Stimulated activated CD8-positive, alpha-beta memory T cell treated with anti-CD3 and anti-CD28 coated beads, Interleukin-12 subunit alpha, Interleukin-12 subunit beta, amount 100 ng/mL, for 24 hours (primary cell): ENCODE measurements around the gene DNER.
"Not testable (repeated sequence)": the region's sequence is repeated elsewhere in the genome, so short reads cannot be mapped to it uniquely, and the experiment has no call there.

Experiments
- DNase-seq: peaks from one replicate; pipeline ENCODE4 v3.0.0-alpha.2; 2020; ENCODE audit errors: extremely low read depth

Gene DNER

DNA sequence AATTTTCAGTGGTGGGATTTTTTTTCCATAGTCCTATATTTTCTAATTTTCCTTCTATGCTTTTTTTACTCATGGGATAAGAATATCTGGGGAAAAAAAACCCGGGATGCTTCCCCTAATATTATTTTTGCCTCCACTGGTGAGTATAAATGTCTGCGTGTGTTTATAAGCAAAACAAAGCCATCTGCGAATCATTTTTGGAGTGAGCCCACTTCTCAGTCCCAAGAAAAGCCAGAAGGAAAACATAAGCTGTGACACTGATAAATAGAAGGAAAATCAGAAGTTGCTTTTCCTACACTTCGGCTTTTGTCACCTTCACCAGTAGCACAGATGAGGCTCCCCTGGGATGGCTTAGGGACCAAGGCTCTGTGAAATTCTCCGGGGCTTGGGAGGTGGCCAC, 308.6 kb downstream of the DNER start:
- no peak for DNase-seq

DNA sequence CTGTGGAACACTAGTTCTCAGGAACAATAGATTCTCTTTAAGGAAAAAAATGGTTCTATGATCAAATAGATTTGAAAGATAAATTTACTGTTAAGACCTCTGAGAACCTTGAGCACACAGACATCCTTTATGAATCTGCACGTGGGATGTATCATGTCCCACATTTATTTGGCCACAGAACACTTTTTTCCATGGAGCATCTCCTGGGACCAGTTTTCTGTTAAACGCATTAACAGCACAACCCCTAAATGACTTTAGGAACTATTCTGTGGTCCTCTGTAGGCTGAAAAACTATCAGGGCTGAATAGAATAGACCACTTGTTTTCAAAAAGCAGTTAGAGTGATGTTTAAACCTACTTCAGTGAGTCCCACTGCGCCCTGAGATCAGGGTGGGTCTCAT, 311.1 kb downstream of the DNER start:
- DNase-seq: no peak

DNA sequence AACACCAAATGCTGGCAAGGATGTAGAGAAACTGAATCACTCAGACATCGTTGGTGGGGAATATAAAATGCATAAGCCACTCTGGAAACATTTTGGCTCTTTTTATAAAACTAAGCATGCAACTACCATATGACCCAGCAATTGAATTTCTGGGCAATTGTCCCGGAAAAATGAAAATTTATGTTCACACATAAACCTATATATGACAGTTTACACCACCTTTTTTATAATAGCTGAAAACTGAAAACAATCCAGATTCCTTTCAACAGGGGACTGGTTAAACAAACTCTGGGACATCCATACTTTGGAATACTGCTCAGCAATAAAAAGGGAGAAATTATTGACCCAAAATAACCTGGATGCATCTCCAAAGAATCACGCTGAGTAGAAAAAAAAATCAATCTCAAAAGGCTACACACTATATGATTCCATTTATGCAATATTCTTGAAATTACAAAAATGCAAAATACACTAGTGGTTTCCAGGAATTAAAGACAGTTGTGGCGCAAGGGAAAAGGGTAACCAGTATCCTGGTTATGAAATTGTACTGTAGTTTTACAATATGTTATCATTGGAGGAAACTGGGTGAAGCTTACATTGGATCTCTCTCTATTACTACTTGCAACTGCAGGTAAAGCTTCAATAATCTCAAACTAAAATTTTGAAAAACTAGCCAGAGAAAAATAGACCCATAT, 313.0 kb downstream of the DNER start:
- no peak for DNase-seq

DNA sequence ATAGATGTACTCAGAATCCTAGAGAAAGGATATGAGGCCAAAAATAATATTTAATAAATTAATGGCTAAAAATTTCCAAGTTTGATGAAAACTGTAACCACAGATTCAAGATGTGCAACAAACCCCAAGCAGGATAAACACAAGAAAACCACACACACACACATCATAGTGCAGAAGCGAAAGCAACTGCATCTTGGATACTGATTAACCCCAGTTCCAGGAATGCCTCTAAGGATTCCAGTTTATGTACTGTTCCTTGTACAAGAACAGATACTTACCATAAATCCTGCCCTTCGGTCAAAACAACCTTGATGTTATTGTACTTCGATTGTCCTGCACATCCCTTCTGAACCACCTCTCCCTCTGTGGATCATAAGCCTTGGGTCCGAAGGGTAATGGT, 320.4 kb downstream of the DNER start:
- DNase-seq: no peak

- DNase-seq: no peak
Measured at GRCh38 chr2:229392196-229392595, 322.2 kb downstream of the DNER start.

DNA sequence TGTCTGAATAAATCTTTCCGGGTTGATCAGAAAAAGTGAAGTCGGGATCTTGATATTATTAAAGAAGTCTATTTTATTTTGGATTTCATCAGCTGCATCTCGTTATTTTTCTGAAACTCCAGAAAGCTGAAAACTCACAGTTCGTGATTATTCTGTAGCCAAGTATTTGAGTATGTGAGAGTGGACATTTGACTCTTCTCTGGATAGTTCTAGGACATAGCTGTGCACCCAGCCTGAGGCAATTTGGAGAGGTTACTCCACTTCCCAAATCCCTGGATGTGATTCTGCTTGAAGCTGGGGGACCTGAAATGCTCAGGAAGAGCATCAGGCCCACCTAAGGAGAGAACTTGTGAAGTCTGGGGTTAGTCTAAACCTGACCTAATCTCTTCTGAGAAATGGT, 325.6 kb downstream of the DNER start:
- no peak for DNase-seq

GRCh38 chr2:229387866-229388265, 326.5 kb downstream of the DNER start:
- no peak for DNase-seq

GRCh38 chr2:229380101-229380625, 334.2 kb downstream of the DNER start:
- no peak for DNase-seq

- no peak for DNase-seq
Measured at GRCh38 chr2:229378386-229378785, 336.0 kb downstream of the DNER start.

DNA sequence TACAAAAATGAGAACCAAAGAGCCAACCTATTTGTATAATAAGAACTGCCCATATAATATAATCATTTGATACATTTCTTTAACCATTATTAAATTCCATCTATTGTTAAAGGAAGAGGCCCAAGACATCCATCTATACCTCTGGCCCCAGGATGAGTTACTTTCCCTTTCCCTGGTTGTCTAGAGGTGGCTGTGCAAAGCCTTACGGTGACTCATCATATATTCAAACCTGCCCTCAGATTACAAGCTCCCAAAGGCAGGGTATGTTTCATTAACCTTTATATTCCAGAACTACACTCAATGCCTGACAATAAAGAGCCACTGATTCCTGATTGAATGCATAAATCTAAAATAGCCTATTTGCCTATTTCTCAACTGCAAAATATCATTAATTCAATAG, 337.5 kb downstream of the DNER start:
- no peak for DNase-seq

DNA sequence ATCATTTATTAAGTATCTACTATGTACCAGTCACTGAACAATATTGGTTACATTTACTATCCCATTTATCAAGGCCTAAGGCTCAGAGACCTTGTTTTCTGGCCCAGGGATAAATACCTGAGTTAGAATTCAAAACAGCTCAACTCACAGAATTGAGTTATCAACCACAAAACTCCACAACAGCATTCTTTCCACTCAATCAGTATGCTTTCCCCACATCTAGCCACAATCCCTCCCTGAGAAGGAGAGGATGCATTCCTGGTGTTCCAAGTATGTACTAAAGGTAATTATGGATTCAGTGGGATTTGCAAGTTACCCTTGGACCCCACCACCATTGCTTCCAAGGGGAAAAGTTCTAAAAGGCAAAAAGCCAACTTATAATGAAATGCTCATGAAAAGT, 339.1 kb downstream of the DNER start:
- DNase-seq: no peak

DNA sequence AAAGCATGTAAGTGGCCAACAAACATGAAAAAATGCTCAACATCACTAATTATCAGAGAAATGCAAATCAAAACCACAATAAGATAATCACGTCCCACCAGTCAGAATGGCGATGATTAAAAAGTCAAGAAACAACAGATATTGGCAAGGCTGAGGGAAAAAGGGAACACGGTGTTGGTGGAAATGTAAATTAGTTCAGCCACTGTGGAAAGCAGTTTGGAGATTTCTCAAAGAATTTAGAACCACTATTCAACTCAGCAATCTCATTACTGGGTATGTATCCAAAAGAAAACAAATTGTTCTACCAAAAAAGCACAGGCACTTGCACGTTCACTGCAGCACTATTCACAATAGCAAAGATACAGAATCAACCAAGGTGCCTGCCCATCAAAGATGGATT, 341.0 kb downstream of the DNER start:
- not testable (repeated sequence) for DNase-seq

DNA sequence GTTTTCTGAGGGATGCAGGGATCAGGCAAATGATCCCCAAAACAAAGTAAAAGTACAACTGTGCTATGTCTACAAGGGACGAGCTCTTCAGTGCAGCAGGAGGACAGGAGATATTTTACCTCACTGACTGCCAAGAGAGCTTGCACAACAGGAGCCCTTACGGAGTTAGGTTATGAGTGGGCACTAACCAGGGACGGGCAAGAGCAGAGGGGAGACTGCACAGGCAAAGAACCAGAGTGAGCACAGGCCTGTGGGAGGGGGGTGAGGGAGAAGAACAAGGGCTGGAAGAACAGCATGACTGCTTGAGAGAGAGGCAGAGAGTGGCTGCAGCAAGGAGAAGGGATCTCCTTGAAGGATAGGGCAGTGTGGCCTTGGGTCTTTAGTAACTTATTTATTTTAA, 342.1 kb downstream of the DNER start:
- DNase-seq: no peak

GRCh38 chr2:229371086-229371485, 343.3 kb downstream of the DNER start:
- no peak for DNase-seq

DNA sequence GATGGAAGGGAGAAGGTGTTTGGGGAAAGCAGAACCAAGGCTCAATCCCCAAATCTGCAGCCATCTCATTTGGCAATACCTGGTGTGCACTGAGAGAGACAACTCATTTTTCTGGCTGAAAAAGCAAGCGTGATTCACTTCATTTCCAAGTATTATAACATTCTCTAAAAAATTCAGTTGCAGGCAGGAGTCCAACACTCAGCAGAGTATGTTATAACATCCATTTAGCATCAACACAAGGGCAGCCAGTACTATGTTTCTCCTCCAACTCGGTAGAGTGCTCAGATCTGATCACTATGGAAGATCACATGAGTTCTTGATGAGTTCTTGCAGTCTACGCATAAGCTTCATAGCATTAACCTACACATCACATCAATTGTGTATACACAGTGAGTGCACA, 343.8 kb downstream of the DNER start:
- no peak for DNase-seq

DNA sequence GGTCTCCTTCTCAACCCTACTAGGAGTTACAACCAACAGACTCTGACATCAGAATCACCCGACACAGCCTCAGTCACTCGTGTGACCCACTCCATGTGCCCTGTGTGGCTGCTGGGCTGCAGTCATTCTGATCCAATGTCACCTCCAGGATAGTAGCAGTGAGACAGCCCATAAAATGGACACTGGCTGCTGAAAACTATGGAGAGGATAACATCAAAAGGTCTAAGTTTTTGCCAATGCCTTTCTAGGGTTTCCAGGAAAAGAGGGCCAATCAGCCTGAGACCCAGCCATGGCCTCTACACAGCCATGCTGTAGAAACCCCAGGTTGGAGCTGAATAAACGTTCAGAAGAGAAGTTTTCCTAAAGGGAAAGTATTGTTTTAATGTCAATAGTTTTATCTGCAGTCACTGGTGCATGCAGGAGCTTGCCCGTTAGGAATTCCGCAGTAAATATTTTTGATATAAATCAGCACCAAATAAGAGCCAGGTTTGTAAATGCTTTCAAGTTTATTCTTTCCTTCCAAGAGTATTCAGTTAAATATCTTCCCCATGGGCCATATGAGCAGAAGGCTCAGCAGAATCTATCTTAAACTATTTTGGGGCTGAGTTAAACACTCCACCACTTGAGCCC, 351.1 kb downstream of the DNER start:
- no peak for DNase-seq

- DNase-seq: no peak
Measured at GRCh38 chr2:229350883-229351282, 363.5 kb downstream of the DNER start.

DNA sequence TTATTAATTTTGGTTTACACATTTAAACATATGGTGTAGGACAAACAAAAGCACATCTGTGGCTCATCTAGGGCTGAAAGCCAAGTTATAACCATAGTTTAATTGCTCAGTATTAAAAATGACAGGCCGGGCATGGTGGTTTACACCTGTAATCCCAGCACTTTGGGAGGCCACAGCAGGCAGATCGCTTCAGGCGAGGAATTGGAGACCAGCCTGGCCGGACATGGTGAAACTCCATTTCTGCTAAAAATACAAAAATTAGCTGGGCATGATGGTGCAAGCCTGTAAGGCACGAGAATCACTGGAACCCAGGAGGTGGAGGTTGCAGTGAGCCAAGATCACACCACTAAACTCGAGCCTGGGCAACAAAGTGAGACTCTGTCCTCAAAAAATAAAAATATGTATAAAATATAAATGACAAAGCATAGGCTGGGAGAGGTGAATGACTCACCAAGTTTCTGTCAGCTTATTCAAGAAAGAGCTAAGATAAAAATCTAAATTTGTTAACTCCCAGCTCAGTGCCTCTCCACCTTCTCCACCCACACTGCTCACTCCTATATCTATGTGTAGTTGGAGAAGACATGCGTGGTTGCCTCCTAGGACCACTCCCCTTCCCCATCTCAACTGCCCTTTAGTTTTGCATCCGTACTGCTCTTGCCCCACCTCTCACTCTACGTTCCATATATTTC, 364.1 kb downstream of the DNER start:
- no peak for DNase-seq

GRCh38 chr2:229348128-229348527, 366.2 kb downstream of the DNER start:
- DNase-seq: no peak

DNA sequence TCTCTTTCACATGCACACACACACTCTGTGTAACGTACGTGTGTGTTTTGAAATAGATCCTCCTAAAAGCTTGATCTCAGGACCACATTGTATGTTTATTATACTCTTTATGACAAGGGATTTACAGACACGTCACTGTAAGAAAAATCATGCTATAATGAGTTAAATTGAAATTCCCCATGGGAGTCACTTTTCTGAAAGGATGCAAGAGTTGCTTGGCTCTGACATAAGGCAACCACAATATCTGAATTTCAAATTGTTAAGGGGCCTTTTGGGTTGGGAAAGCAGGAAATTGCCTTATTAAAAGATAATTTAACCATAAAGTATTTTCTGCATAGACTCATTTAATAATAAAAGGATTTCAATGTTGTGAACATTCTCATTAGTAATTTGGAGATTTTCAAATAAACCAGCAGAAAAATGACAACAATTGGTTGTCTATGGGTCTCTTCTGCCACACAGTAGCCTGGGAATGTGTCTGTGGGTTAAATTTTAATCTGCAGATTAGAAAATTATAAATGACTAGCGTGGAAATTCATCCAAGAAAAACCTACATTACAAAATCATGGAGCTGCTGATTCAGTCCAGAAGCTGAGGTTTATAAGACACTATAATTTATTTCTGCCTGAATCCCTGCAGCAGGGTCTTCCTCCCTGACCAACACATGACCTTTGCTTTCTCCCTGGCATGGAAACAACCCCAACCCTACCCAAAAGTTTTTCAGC, 367.4 kb downstream of the DNER start:
- DNase-seq: no peak

DNA sequence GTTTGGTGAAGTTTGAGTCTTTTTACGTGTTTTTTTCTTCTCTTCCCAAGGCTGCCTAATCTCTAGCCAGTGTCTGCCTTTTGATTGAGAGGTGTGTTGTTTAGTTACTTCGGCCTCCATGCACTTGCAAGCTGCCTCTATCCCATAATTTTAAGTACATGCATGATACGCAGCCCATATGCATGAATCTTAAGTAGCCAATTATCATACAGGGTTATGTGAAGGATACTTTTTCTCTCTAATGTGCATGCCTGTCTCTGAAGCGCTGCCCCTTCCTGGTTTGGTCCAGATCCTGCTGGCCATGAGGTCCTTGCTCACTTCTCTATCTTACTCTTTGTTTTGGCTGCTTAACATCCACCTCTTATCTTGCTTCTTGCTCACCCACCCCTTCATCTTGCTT, 369.4 kb downstream of the DNER start:
- no peak for DNase-seq

DNA sequence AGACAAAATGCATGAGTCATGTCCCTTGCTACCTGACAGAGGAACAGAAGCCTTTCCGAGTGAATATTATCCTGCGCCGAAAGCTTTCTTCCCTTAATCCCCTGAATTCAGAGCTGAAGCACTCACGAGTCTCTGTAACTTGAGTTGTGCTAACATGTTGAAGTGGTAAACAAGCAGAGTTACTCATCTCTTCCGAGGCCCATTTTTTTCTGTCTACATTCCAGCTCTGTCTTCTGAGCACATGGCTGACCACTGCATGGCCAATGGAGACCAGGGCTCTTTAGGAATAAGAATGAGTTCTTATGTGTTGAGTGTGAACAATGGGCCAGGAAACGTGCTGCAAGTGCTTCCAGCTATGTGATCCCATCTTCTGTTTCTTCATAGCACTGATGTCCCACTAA, 370.2 kb downstream of the DNER start:
- no peak for DNase-seq
